Stimulated activated CD8-positive, alpha-beta memory T cell treated with anti-CD3 and anti-CD28 coated beads, Interleukin-2, amount 100 ng/mL, for 48 hours (primary cell): Measurements from ENCODE around the gene ATL3.
"Not testable (repeated sequence)": the region's sequence is repeated elsewhere in the genome, so short reads cannot be mapped to it uniquely, and the experiment has no call there.

Experiments used
- DNase-seq, 2 donors: peaks; one replicate each; pipeline ENCODE4 v3.0.0-alpha.2; 2020; ENCODE audit warnings: low read depth in 2 of 2

Gene ATL3

DNA sequence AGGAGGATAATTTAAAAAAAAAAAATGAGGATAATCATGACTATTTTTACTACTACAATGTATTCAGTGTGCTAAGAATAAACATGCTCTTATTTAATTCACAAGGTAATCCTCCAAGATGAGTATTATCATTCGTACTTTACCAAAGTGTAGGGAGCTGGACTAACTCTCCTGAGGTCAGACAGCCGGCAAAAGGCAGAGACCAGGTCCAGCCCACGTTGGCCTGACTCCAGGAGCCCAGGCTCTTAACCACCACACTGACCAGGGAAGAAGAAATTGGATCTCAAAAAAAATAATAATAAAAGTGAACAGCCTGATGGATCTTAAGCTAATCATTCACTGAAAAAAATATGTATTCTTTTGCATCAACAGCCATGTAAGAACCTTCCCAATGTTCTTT lies 82.2 kb downstream of the ATL3 start:
- no peak for DNase-seq

DNA sequence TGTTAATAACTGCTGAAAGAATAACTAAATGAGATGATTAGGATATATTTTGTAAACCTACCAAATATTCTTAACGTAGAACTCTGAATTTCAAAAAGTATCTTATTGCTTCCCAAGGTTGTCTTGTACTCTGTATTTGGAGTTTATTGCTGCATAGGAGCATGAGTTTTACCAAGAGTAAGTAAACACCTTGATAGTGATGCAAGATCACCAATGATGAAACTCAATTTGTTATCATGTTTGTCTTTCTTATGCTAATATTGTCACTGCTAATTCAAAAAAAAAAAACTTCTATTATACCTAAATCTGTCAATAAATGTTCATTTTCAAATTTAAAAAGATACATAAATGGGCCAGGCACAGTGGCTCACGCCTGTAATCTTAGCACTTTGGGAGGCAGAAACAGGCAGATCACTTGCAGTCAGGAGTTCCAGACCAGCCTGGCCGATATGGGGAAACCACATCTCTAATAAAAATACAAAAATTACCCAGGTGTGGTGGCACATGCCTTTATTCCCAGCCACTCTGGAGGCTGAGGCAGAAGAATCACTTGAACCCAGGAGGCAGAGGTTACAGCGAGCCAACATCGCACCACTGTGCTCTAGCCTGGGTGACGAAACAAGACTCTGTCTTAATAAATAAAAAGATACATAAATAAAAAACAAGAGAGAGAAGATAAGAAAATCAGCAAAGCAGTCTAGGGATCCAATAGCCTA lies 84.6 kb downstream of the ATL3 start:
- no peak for DNase-seq

GRCh38 chr11:63583357-63583677 lies 87.9 kb downstream of the ATL3 start:
- no peak for DNase-seq

DNA sequence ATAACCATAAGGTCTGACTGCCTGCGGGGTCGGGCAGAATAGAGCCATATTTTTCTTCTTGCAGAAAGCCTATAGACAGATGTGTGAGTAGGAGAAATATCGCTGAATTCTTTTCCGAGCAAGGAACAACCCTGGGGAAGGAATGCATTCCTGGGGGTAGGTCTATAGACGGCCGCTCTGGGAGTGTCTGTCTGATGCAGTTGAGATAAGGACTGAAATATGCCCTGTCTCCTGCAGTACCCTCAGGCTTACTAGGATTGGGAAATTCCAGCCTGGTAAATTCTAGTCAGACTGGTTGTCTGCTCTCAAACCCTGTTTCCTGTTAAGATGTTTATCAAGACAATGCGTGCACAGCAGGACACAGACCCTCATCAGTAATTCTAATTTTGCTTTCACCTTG lies 90.0 kb downstream of the ATL3 start:
- DNase-seq, result not testable (repeated sequence)

- DNase-seq, result not testable (repeated sequence)
These were observed 92.3 kb downstream of the ATL3 start for GRCh38 chr11:63578882-63579281.

GRCh38 chr11:63574856-63575602 lies 96.1 kb downstream of the ATL3 start:
- DNase-seq, result no peak
